H9 (cell line): ENCODE results near the gene FALEC. TPM values are rescaled to one million over a fixed set of nuclear protein-coding genes. Genes with fewer than 3 reads are reported as not detected.

ENCODE experiments used
- DNase-seq: peaks from one replicate; pipeline ENCODE4 v3.0.0-alpha.2; 2017
- H2AFZ ChIP-seq: one replicate; pipeline ENCODE4 v1.6.1; 2013; ENCODE audit warnings: mild to moderate bottlenecking, low read length, control low read depth, moderate library complexity
- H2AK5ac ChIP-seq: 2 replicates; pipeline ENCODE4 v1.6.1; 2013; ENCODE audit warnings: low read length, control low read depth, mixed read lengths; ENCODE audit not compliant: insufficient read length
- H2BK120ac ChIP-seq: one replicate; pipeline ENCODE4 v1.6.1; 2013; ENCODE audit warnings: low read depth, mild to moderate bottlenecking, low read length, control low read depth, inconsistent platforms; ENCODE audit not compliant: poor library complexity, severe bottlenecking
- H2BK12ac ChIP-seq: 2 replicates; pipeline ENCODE4 v1.6.1; 2013; ENCODE audit warnings: low read length, control low read depth, mixed read lengths, low read depth; ENCODE audit not compliant: insufficient read length
- H2BK15ac ChIP-seq: 2 replicates; pipeline ENCODE4 v1.6.1; 2013; ENCODE audit warnings: low read depth, low read length, control low read depth
- H2BK20ac ChIP-seq: one replicate; pipeline ENCODE4 v1.6.1; 2013; ENCODE audit warnings: low read depth, mild to moderate bottlenecking, low read length, control low read depth, inconsistent platforms; ENCODE audit not compliant: poor library complexity, severe bottlenecking
- H2BK5ac ChIP-seq: 2 replicates; pipeline ENCODE4 v1.6.1; 2013; ENCODE audit warnings: low read length, control low read depth, mixed read lengths; ENCODE audit not compliant: insufficient read length
- H3K14ac ChIP-seq: 2 replicates; pipeline ENCODE4 v1.6.1; 2013; ENCODE audit warnings: low read length, control low read depth; ENCODE audit not compliant: insufficient read depth
- H3K18ac ChIP-seq: 2 replicates; pipeline ENCODE4 v1.6.1; 2013; ENCODE audit warnings: low read depth, mild to moderate bottlenecking, mixed read lengths, low read length, control low read depth; ENCODE audit not compliant: insufficient read length
- H3K23ac ChIP-seq: 2 replicates; pipeline ENCODE4 v1.6.1; 2013; ENCODE audit warnings: low read length, control low read depth, mixed read lengths, low read depth; ENCODE audit not compliant: insufficient read length
- H3K23me2 ChIP-seq: 2 replicates; pipeline ENCODE4 v1.6.1; 2013; ENCODE audit warnings: low read depth, mild to moderate bottlenecking, mixed read lengths, low read length, control low read depth; ENCODE audit not compliant: insufficient read length, poor library complexity, severe bottlenecking
- H3K27ac ChIP-seq: 2 replicates; pipeline ENCODE4 v1.5.1; 2013; ENCODE audit warnings: low read length, control low read depth, mixed read lengths, low read depth; ENCODE audit not compliant: insufficient read length
- H3K27me3 ChIP-seq: 2 replicates; pipeline ENCODE4 v1.6.1; 2013; ENCODE audit warnings: low read length, control low read depth, inconsistent platforms; ENCODE audit not compliant: insufficient read depth
- H3K4ac ChIP-seq: 2 replicates; pipeline ENCODE4 v1.6.1; 2013; ENCODE audit warnings: low read depth, mild to moderate bottlenecking, control low read depth, inconsistent platforms, low read length, moderate library complexity
- H3K4me1 ChIP-seq: 2 replicates; pipeline ENCODE4 v1.6.1; 2013; ENCODE audit warnings: low read length, control low read depth, inconsistent platforms; ENCODE audit not compliant: insufficient read depth
- H3K4me2 ChIP-seq: 2 replicates; pipeline ENCODE4 v1.6.1; 2013; ENCODE audit warnings: low read length, control low read depth, mixed read lengths; ENCODE audit not compliant: insufficient read length, insufficient read depth
- H3K56ac ChIP-seq: 2 replicates; pipeline ENCODE4 v1.6.1; 2013; ENCODE audit warnings: low read depth, mild to moderate bottlenecking, mixed read lengths, low read length, control low read depth; ENCODE audit not compliant: insufficient read length
- H3K79me1 ChIP-seq: 2 replicates; pipeline ENCODE4 v1.6.1; 2013; ENCODE audit warnings: low read depth, mild to moderate bottlenecking, moderate library complexity, low read length, control low read depth, inconsistent platforms; ENCODE audit not compliant: insufficient read depth, poor library complexity, severe bottlenecking
- H3K79me2 ChIP-seq: 2 replicates; pipeline ENCODE4 v1.6.1; 2013; ENCODE audit warnings: low read length, control low read depth, inconsistent platforms; ENCODE audit not compliant: insufficient read depth
- H3K9ac ChIP-seq: 2 replicates; pipeline ENCODE4 v1.6.1; 2013; ENCODE audit warnings: low read length, control low read depth, mixed read lengths; ENCODE audit not compliant: insufficient read length; ENCODE audit errors: extremely low read depth
- H3K9me3 ChIP-seq: one replicate; pipeline ENCODE4 v1.6.1; 2013; ENCODE audit warnings: low read depth, low read length, inconsistent platforms; ENCODE audit not compliant: control insufficient read depth
- H3T11ph ChIP-seq: one replicate; pipeline ENCODE4 v1.6.1; 2013; ENCODE audit warnings: mild to moderate bottlenecking, low read length, control low read depth, inconsistent platforms
- H4K20me1 ChIP-seq: one replicate; pipeline ENCODE4 v1.6.1; 2013; ENCODE audit not compliant: control insufficient read depth, insufficient read length, insufficient read depth
- H4K5ac ChIP-seq: 2 replicates; pipeline ENCODE4 v1.6.1; 2013; ENCODE audit warnings: low read depth, mild to moderate bottlenecking, mixed read lengths, low read length, control low read depth; ENCODE audit not compliant: insufficient read length
- H4K8ac ChIP-seq: replicated peaks from 2 replicates; pipeline ENCODE4 v1.6.1; 2013; ENCODE audit warnings: low read length, control low read depth, mixed read lengths, low read depth; ENCODE audit not compliant: insufficient read length
- H4K91ac ChIP-seq: 2 replicates; pipeline ENCODE4 v1.6.1; 2013; ENCODE audit warnings: low read depth, mild to moderate bottlenecking, moderate library complexity, mixed read lengths, low read length, control low read depth; ENCODE audit not compliant: insufficient read length
- H3K27ac Mint-ChIP-seq, 3 experiments: 2 replicates in 2 of 3; 3 replicates in 1 of 3; pipeline ENCODE4 v1.8.0; 2020 to 2021; ENCODE audit warnings: mixed read lengths in 3 of 3, mild to moderate bottlenecking in 1 of 3, moderate library complexity in 1 of 3
- H3K27me3 Mint-ChIP-seq: 2 replicates; pipeline ENCODE4 v1.8.0; 2021; ENCODE audit warnings: low read depth, mild to moderate bottlenecking, moderate library complexity, mixed read lengths
- H3K36me3 Mint-ChIP-seq, 3 experiments: 2 replicates in 2 of 3; 3 replicates in 1 of 3; pipeline ENCODE4 v1.8.0; 2020 to 2021; ENCODE audit warnings: low read depth in 3 of 3, mixed read lengths in 3 of 3; ENCODE audit not compliant: insufficient read depth in 1 of 3
- H3K4me1 Mint-ChIP-seq, 2 experiments: 2 replicates each; pipeline ENCODE4 v1.8.0; 2020; ENCODE audit warnings: mixed read lengths in 2 of 2
- H3K4me3 Mint-ChIP-seq, 2 experiments: 2 replicates in 1 of 2; 3 replicates in 1 of 2; pipeline ENCODE4 v1.8.0; 2020 to 2021; ENCODE audit warnings: mild to moderate bottlenecking in 2 of 2, mixed read lengths in 2 of 2, moderate library complexity in 1 of 2
- H3K9me3 Mint-ChIP-seq, 2 experiments: 2 replicates in 1 of 2; 3 replicates in 1 of 2; pipeline ENCODE4 v1.8.0; 2020; ENCODE audit warnings: mild to moderate bottlenecking in 2 of 2, mixed read lengths in 2 of 2, moderate library complexity in 1 of 2
- CTCF ChIP-seq: fragments of 200-600 bp; sonication (generic); conservative IDR thresholded peaks from 3 replicates; pipeline ENCODE4 v1.8.0; 2021; ENCODE audit warnings: antibody characterized with exemption, mild to moderate bottlenecking
- WGBS: extraction: QIAGEN DNeasy Blood & Tissue Kit; methylation state at CpG from one replicate; pipeline ENCODE4 v1.1.7; 2013; ENCODE audit warnings: missing lambda C conversion rate, low lambda C conversion rate, mixed read lengths; ENCODE audit not compliant: insufficient read length; ENCODE audit errors: extremely low coverage; 5-methylcytosine and 5-hydroxymethylcytosine counted together
- total RNA-seq: library from RNA; stranded (reverse); gene quantifications from 2 replicates; pipeline ENCODE4 v1.2.1, GENCODE V29; 2021

The FALEC gene
- total RNA-seq, 1 experiment from 2014 or later, result not detected

DNA sequence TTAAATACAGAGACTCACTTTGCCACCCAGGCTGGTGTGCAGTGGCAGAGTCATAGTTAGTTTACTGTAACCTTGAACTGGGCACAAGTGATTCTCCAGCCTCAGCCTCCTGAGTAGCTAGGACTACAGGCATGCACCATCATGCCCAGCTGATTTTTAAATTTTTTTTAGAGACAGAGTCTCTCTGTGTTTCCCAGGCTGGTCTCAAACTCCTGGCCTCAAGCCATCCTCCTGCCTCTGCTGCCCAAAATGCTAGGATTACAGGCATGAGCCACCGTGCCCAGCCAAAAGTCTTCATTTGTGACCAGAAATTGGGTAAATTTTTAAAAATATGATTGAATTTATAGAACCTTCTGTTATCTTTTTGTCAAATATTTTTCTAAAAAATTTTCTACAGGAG is 46.3 kb upstream of the FALEC start:
- H3K23me2 ChIP-seq, result no peaks in the 10 kb centered on the region
- H3K79me2 ChIP-seq, result no peaks in the 10 kb centered on the region
- H3K79me1 ChIP-seq, result no peaks in the 10 kb centered on the region
- no peak overlapping the region for H3K14ac ChIP-seq
- no peak overlapping the region for H3K4ac ChIP-seq
- no peak overlapping the region for H3K56ac ChIP-seq
- no peak overlapping the region for H4K8ac ChIP-seq
- no peak overlapping the region for H2BK5ac ChIP-seq
- H4K20me1 ChIP-seq, result no peaks in the 10 kb centered on the region
- no peak overlapping the region for H3K4me2 ChIP-seq
- H2BK15ac ChIP-seq, result no peak overlapping the region
- no peak overlapping the region for H3T11ph ChIP-seq
- no peak overlapping the region for H3K23ac ChIP-seq
- Mint-ChIP-seq H3K36me3 (peaks cover 32 to 61% (median 49%) of the 10 kb centered on the region in 3 experiments), H3K4me1 (peaks cover 9 to 16% of the 10 kb centered on the region in 2 experiments), H3K9me3 (no peaks in the 10 kb centered on the region), H3K4me3 (no peak overlapping the region), H3K27ac (no peak overlapping the region; a peak in 1 of 7 replicates), H3K27me3 (no peaks in the 10 kb centered on the region)
- no peak overlapping the region for H2BK12ac ChIP-seq
- H4K5ac ChIP-seq, result no peak overlapping the region
- no peaks in the 10 kb centered on the region for H3K9me3 ChIP-seq
- no peak overlapping the region for H2BK120ac ChIP-seq
- no peak overlapping the region for H2AFZ ChIP-seq
- H2AK5ac ChIP-seq, result no peak overlapping the region
- no peak overlapping the region for H3K27ac ChIP-seq
- no peak overlapping the region for H2BK20ac ChIP-seq
- no peak overlapping the region for H3K18ac ChIP-seq
- no peak overlapping the region for H3K9ac ChIP-seq
- TF ChIP-seq CTCF, result no peak
- WGBS, result no CpG with 5 or more reads among the region's 1 CpG
- H3K27me3 ChIP-seq, result no peaks in the 10 kb centered on the region
- H3K4me1 ChIP-seq, result no peaks in the 10 kb centered on the region; the same call in 1 of the 2 replicates
- no peak for DNase-seq
- no peak overlapping the region for H4K91ac ChIP-seq
